HG03064 (cell line): ENCODE results near the gene CRIP1.

ENCODE experiments used
- ATAC-seq: cut with Tn5 transposase; IDR thresholded peaks from one replicate; pipeline ENCODE4 v1.9.1; 2021; ENCODE audit warnings: low read depth; ENCODE audit not compliant: unreplicated experiment

The CRIP1 gene

GRCh38 chr14:105503296-105503640, 16.6 kb downstream of the CRIP1 start:
- ATAC-seq = no peak

- no peak for ATAC-seq
Measured at GRCh38 chr14:105503935-105504692, 17.4 kb downstream of the CRIP1 start.

GRCh38 chr14:105505101-105505500, 18.4 kb downstream of the CRIP1 start:
- no peak for ATAC-seq

GRCh38 chr14:105507247-105507646, 20.6 kb downstream of the CRIP1 start:
- ATAC-seq = no peak

GRCh38 chr14:105508069-105508468, 21.4 kb downstream of the CRIP1 start:
- ATAC-seq = no peak

GRCh38 chr14:105508601-105509000, 21.9 kb downstream of the CRIP1 start:
- ATAC-seq = no peak

GRCh38 chr14:105517096-105517495, 30.4 kb downstream of the CRIP1 start:
- ATAC-seq = no peak

GRCh38 chr14:105519946-105520698, 33.4 kb downstream of the CRIP1 start:
- ATAC-seq = no peak

GRCh38 chr14:105525326-105525725, 38.6 kb downstream of the CRIP1 start:
- no peak for ATAC-seq

- no peak for ATAC-seq
Measured at GRCh38 chr14:105525861-105526775, 39.4 kb downstream of the CRIP1 start, which contains the start of gene TMEM121. TMEM121 (plus strand) TSS chr14:105526583; CDS start chr14:105528835, 2,252 bp downstream.

GRCh38 chr14:105526776-105527380, 40.2 kb downstream of the CRIP1 start:
- ATAC-seq = no peak

- ATAC-seq = no peak
Measured at GRCh38 chr14:105527381-105527825, 40.7 kb downstream of the CRIP1 start.

GRCh38 chr14:105527826-105528585, 41.3 kb downstream of the CRIP1 start:
- peak; percentile 57 for ATAC-seq

- no peak for ATAC-seq
Measured at GRCh38 chr14:105528586-105529318, 42.1 kb downstream of the CRIP1 start.

GRCh38 chr14:105529319-105529568, 42.6 kb downstream of the CRIP1 start:
- no peak for ATAC-seq

GRCh38 chr14:105529569-105530284, 43.0 kb downstream of the CRIP1 start:
- ATAC-seq = no peak

GRCh38 chr14:105530285-105531087, 43.8 kb downstream of the CRIP1 start:
- ATAC-seq = no peak
